Kidney glomerular epithelial cell (primary cell): ENCODE measurements around the gene DCBLD1.

ENCODE experiments used
- DNase-seq: peaks from one replicate; lab custom pipeline; 2025; lab: John Stamatoyannopoulos, UW

DCBLD1 gene

GRCh38 chr6:117558818-117559217 is 76.3 kb downstream of the DCBLD1 start:
- no peak for DNase-seq

GRCh38 chr6:117559299-117559698 is 76.8 kb downstream of the DCBLD1 start:
- no peak for DNase-seq

- DNase-seq = no peak
These were observed 78.7 kb downstream of the DCBLD1 start for GRCh38 chr6:117561128-117561527.

DNA sequence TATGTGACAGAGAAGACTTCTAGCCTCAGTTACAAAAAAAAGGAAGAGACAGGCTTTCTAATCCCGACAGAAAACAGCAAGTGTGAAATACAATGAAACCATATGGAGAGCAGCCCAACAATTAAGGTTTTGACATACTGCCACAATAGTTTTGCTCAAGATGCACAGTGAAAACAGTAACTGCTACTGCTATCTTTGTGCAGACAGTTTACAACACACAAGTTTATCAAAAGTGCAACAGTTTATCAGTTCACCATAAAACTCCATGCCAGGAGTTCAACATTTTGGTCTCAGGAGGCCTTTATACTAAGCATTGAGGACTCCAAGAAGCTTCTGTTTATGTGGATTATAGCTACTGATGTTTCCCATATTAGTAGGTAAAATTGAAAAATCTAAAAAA is 82.2 kb downstream of the DCBLD1 start:
- DNase-seq = no peak

DNA sequence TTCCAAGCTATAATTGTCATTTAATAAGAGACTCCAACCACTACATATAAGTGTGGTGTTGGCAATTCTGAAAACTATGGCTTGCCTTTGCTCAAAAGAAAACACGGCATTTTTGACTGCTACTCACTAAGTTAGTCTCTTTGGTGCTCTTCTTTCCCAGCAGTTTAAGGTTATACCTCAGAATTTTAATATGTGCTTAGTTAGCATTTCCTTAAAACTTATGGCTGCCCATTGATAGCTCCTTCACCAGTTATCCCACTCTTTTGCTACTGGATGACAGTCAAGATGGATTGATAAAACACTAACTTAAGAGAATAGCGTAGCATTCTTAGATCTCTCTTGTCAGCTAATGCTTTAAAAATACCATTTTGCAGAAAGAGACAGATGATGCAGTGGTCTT is 85.8 kb downstream of the DCBLD1 start:
- no peak for DNase-seq

- DNase-seq = no peak
These were observed 86.4 kb downstream of the DCBLD1 start for GRCh38 chr6:117568831-117569410.

GRCh38 chr6:117573006-117573680 is 90.7 kb downstream of the DCBLD1 start:
- no peak for DNase-seq

GRCh38 chr6:117574198-117574597 is 91.7 kb downstream of the DCBLD1 start:
- DNase-seq = no peak

DNA sequence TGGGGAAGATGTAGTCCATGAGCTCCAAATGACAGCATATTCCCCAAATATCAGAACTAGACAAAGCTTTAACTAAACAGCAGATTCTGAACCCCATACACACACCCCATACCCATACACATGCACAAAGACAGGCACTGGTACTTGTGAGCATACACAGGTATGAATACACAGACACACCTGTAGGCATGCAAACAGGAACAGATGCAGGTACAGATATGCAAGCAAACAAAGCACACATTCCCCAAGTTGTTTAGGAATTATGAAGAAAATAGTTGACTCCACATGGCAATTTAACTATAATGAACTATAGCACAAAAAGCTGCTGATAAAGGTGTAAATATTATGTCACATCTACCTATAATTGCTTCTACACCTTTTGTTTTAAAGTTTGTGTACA is 103.2 kb downstream of the DCBLD1 start:
- no peak for DNase-seq

- no peak for DNase-seq
These were observed 108.0 kb downstream of the DCBLD1 start for GRCh38 chr6:117590447-117590846.

- no peak for DNase-seq
These were observed 108.9 kb downstream of the DCBLD1 start for GRCh38 chr6:117591405-117591804.

DNA sequence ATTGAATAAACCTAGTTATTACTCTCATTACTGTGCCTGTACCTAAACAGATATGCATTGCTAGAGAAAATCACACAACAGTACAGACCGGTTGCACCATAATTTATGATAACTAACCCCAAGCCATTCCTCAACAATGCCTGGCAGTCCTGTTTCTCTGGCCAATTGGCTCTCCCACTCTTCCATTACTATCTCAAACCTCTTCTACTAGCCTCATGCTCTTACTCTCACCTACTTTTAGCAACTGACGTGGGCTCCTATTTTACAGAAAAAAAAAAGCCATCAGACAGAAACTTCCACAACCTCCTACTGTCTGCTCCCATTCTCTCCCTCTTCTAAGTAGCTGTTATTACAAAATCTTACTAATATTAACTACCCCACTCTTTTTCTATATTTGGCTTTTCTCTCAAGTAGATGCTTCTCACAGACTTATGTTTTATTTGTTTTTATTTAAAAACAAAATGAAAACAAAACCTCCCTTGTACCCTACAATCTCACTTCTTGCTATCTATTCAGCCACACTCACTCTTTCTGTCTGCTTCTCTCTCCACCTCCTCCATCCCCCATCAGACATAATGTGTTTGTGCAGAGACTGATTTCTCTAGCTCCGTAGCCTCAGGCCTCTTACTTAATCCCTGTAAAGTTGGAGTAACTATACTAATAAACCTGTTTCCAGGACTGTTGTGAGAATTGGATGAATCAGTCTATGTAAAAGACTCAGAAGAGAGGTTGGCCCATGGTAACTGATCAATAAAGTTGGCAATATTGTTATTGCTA is 110.7 kb downstream of the DCBLD1 start:
- no peak for DNase-seq

- no peak for DNase-seq
These were observed 112.8 kb downstream of the DCBLD1 start for GRCh38 chr6:117595099-117595923.

DNA sequence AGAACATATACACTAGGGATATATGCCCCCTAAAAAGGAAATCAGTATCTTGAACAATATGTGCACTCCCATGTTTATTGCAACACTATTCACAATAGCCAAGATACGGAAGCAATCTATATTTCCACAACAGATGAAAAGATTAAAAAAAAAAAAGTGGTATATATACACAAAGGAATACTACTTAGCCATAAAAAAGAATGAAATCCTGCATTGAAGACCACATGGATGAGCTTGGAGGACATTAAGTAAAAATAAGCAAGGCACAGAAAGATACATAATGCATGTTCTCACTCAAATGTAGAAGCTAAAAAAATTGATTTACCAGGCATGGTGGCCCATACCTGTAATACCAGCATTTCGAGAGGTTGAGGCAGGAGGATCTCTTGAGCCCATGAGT is 115.3 kb downstream of the DCBLD1 start:
- no peak for DNase-seq
